Peyer's patch (tissue), 4 donors: ENCODE data around the gene PCP4L1. TPM values are rescaled to one million over a fixed set of nuclear protein-coding genes. Genes with fewer than 3 reads are reported as not detected.
"Not testable (repeated sequence)": the region's sequence is repeated elsewhere in the genome, so short reads cannot be mapped to it uniquely, and the experiment has no call there.

ENCODE experiments used
- DNase-seq, 3 donors: peaks; one replicate each; pipeline ENCODE4 v3.0.0-alpha.2; 2017 to 2019
- H3K27ac ChIP-seq, 4 donors: fragments of 200-600 bp; sonication (generic); one replicate each; pipeline ENCODE4 v1.5.1; 2016 to 2019
- H3K27me3 ChIP-seq, 2 donors: fragments of 200-600 bp; sonication (generic); one replicate each; pipeline ENCODE4 v1.5.1; 2019
- H3K36me3 ChIP-seq, 3 donors: fragments of 200-600 bp; sonication (generic); one replicate each; pipeline ENCODE4 v1.5.1; 2016 to 2019
- H3K4me1 ChIP-seq, 4 donors: fragments of 200-600 bp; sonication (generic); one replicate each; pipeline ENCODE4 v1.5.1; 2016 to 2019
- H3K4me3 ChIP-seq, 4 donors: fragments of 200-600 bp; sonication (generic); 1 replicate in 3 of 4; 2 replicates in 1 of 4; pipeline ENCODE4 v1.5.1; 2016 to 2019; ENCODE audit warnings: mild to moderate bottlenecking in 1 of 4
- H3K9me3 ChIP-seq, 4 donors: fragments of 200-600 bp; sonication (generic); one replicate each; pipeline ENCODE4 v1.5.1; 2016 to 2019; ENCODE audit warnings: mild to moderate bottlenecking in 1 of 4
- CTCF ChIP-seq, 6 experiments: fragments of 450-650 bp in 4 of 6; fragments of 200-600 bp in 2 of 6; sonication (generic) in 1 of 6; IDR thresholded peaks; one replicate each; pipeline ENCODE4 v1.5.1; 2017 to 2019; ENCODE audit warnings: antibody characterized with exemption in 6 of 6, mild to moderate bottlenecking in 3 of 6, moderate library complexity in 1 of 6
- POLR2A ChIP-seq, 2 donors: fragments of 450-650 bp; IDR thresholded peaks; one replicate each; pipeline ENCODE4 v1.5.1; 2017; ENCODE audit warnings: antibody characterized with exemption in 2 of 2, mild to moderate bottlenecking in 2 of 2, moderate library complexity in 2 of 2
- total RNA-seq, 4 donors: library from RNA; depleted of rRNA; stranded (reverse); fragments of >200 nt; gene quantifications; one replicate each; pipeline ENCODE4 v1.1.0, GENCODE V29; 2016

Gene PCP4L1
- total RNA-seq, 4 donors from 2014 or later = not detected

GRCh38 chr1:161307892-161308638 is 49.5 kb downstream of the PCP4L1 start:
- no peak for TF ChIP-seq CTCF (IDR thresholded peaks at IDR 0.05)
- no peak for TF ChIP-seq POLR2A (IDR thresholded peaks at IDR 0.05)
- DNase-seq = no peak
- Histone ChIP-seq H3K27ac (no peak overlapping the region), H3K4me3 (no peak overlapping the region), H3K9me3 (no peaks in the 10 kb centered on the region), H3K36me3 (no peaks in the 10 kb centered on the region), H3K4me1 (peaks cover 0 to 16% (median 4%) of the 10 kb centered on the region in 4 donors), H3K27me3 (no peaks in the 10 kb centered on the region)

- Histone ChIP-seq H3K4me3 (no peak within 1 kb of the TSS), H3K27ac (no peak within 1 kb of the TSS), H3K27me3 (no peaks in the 10 kb centered on the region), H3K36me3 (no peaks in the 10 kb centered on the region), H3K4me1 (peaks cover 0 to 14% (median 5%) of the 10 kb centered on the region in 4 donors), H3K9me3 (no peaks in the 10 kb centered on the region)
- DNase-seq = no peak
- TF ChIP-seq POLR2A (IDR thresholded peaks at IDR 0.05) (no peak), CTCF (IDR thresholded peaks at IDR 0.05) (no peak)
Observed at GRCh38 chr1:161309868-161310267, 51.3 kb downstream of the PCP4L1 start, which contains the start of gene MPZ. Gene MPZ (minus strand): TSS chr1:161309968. CDS start chr1:161309905, 63 bp downstream.

- H3K9me3 ChIP-seq = no peaks in the 10 kb centered on the region
- TF ChIP-seq CTCF (IDR thresholded peaks at IDR 0.05) = no peak
- no peak for TF ChIP-seq POLR2A (IDR thresholded peaks at IDR 0.05)
- H3K4me3 ChIP-seq = no peak overlapping the region
- peaks cover 0 to 18% (median 4%) of the 10 kb centered on the region in 4 donors for H3K4me1 ChIP-seq
- no peaks in the 10 kb centered on the region for H3K36me3 ChIP-seq
- no peak for DNase-seq
- no peak overlapping the region for H3K27ac ChIP-seq
- H3K27me3 ChIP-seq = no peaks in the 10 kb centered on the region
Observed at GRCh38 chr1:161311595-161312181, 53.1 kb downstream of the PCP4L1 start.

GRCh38 chr1:161313554-161314200 is 55.1 kb downstream of the PCP4L1 start:
- Histone ChIP-seq H3K27me3 (no peaks in the 10 kb centered on the region), H3K36me3 (no peaks in the 10 kb centered on the region), H3K27ac (peak overlapping the region; percentile 87 to 91 (median 88)), H3K9me3 (no peaks in the 10 kb centered on the region), H3K4me3 (peak overlapping the region; percentile 72 to 84 (median 78)), H3K4me1 (peaks cover 0 to 18% (median 4%) of the 10 kb centered on the region in 4 donors)
- no peak for TF ChIP-seq POLR2A (IDR thresholded peaks at IDR 0.05)
- peak in 1 of 6 experiments; percentile 5 for TF ChIP-seq CTCF (IDR thresholded peaks at IDR 0.05)
- no peak for DNase-seq

- TF ChIP-seq POLR2A (IDR thresholded peaks at IDR 0.05) = peak; percentile 56 to 73
- TF ChIP-seq CTCF (IDR thresholded peaks at IDR 0.05) = peak in 2 of 6 experiments; percentile 24 to 26
- peaks cover 0 to 18% (median 4%) of the 10 kb centered on the region in 4 donors for H3K4me1 ChIP-seq
- H3K4me3 ChIP-seq = peak within 1 kb of the TSS; percentile 72 to 84 (median 78)
- peak within 1 kb of the TSS; percentile 87 to 91 (median 88) for H3K27ac ChIP-seq
- peak; percentile 85 to 94 (median 89) for DNase-seq
- H3K9me3 ChIP-seq = no peaks in the 10 kb centered on the region
- H3K36me3 ChIP-seq = no peaks in the 10 kb centered on the region
- no peaks in the 10 kb centered on the region for H3K27me3 ChIP-seq
Observed at GRCh38 chr1:161314201-161314981, 55.8 kb downstream of the PCP4L1 start, which contains the start of gene SDHC. Gene SDHC (plus strand): TSS chr1:161314381. CDS start chr1:161314406, 25 bp downstream.

- not testable (repeated sequence) for H3K4me3 ChIP-seq, H3K36me3 ChIP-seq, H3K9me3 ChIP-seq, H3K27ac ChIP-seq, H3K27me3 ChIP-seq, DNase-seq
- H3K4me1 ChIP-seq = peaks cover 0 to 18% (median 4%) of the 10 kb centered on the region in 4 donors
Observed at GRCh38 chr1:161315841-161316674, 57.5 kb downstream of the PCP4L1 start.
